Right kidney (tissue), 1 donor: Measurements from ENCODE around the gene SEMA3D.

Experiments
- DNase-seq: peaks from one replicate; pipeline ENCODE4 v3.0.0-alpha.2; 2016

Gene SEMA3D

DNA sequence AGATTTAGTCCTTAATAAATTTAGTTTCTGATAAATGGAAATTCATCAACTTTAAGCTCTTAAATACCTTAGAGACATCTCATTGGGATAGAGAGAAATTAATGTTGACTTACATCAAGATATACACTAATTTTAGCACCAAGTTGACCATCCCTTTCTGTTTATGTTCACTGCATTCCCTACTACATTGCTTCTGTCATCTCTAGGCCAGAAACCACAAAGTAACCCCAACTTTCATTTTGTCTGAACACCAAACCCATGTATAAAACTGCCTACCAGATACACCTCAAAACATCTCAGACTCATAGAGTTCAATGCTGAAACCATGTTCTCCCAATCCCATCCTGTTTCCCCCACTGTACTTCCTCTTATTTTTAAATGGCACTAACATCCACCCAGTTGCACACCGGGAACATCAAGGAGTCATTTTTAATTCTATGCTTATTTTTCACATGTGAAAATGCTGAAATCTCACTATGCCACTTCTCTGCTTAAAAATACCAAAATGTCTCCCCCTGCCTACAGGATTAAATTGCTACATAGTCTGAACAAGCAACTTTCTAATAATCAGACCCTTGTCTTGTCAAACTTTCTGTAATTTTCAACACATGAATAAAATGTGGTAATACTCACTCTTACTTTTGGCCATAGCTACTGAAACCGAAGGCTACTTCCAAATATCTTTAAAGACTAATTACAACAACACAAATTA, 201.6 kb downstream of the SEMA3D start:
- no peak for DNase-seq

DNA sequence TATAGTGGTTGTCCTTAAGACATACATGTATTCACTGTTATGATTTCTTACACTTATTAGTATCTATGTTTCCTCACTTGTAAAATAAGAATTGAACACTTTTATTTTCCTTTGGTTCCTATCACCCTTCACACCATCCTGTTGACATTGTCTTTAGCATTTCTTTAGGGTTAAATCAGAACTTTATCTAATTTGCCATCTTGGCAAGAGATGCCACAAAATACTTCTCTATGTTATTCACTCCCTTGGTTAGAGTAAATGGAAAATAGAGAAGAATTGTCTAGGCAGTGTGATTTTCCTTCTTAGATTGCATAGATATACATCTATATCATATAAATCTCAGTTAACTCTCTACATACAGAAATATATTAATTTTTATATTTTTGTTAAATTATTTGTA, 204.7 kb downstream of the SEMA3D start:
- DNase-seq: no peak

DNA sequence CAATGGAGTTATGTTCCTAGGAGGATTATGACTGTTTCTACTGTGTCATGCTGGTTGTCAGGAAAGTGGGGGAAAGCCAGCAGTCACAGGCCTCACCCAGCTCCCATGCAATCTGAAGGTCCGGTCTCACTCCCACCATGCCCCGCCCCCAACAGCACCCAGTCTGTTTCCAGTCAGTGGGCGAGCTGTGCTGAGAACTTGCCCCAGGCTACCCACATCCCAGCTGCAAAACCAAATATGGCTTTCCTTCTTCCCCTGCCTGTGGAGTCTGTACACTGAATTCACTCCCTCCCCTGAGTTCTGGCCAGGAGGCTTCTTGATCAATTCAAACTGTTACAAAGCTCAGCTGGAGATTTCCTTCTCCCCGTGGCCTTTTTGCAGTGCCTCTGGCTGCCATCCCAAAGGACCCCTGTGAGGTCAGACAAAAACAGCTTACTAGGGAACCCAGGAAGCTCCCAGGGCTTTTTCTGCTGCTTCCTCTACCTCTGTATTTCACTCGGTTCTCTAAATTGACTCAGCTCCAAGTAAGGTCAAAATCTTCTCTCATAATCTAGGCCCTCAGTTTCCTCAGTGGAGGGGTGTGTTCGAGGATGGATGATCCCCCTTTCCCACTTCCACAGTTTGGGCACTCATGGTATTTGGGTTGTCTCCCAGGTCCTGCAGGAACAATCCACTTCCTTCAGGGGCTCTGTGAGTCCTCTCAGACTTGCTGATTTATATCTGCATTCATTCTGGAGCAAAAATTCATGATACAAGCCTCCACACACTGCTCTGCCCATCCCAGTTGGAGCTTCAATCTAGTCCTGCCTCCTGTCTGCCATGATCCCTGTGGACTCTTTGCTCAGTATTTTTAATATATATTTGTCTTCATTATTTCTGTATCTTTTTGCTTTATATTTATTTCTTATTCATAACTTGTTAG, 205.5 kb downstream of the SEMA3D start:
- DNase-seq: no peak

DNA sequence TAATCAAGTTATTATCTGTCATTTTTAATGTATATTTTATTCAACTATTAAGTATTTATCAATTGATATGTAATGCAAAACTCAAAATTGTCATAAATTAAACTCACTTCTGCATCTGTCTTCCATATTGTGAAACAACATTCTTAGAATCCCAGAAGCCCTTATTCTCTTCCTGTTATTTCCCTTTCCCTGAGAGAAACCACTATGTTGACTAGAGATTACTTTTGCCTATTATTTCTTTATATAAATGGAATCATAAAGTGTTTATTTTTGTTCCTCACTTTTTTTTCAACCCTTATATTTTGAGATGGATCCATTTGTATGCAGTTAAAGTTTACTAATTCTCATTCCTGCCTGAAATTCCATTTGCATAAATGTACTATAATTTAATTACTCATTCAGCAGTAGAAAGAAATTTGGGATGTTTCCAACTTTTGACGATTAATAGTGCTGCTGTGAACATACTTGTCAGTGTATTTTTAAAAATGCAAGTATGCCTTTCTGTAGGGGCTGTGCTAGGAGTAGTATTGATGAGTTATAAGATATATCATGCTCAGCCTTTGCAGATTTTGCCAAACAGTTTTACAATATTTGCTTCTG, 211.2 kb downstream of the SEMA3D start:
- no peak for DNase-seq

DNA sequence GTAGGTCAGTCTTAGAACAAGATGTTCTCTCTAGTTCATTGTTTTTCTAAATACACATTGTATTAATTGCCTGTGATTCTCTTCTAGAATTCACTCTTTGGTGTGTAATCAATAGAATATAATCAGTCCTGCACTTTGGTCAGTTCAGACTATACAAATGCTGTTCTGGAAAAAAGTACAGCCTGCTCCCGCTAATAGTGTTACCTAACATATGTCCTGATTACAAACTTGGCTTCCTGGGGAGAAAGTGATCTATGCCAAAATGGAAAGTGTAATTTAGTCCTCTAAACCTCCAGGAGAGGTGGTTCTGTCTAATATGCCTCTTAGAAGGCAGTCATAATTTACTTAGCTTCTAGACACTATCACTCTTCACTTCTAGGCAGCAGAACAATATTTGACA, 215.5 kb downstream of the SEMA3D start:
- no peak for DNase-seq

DNA sequence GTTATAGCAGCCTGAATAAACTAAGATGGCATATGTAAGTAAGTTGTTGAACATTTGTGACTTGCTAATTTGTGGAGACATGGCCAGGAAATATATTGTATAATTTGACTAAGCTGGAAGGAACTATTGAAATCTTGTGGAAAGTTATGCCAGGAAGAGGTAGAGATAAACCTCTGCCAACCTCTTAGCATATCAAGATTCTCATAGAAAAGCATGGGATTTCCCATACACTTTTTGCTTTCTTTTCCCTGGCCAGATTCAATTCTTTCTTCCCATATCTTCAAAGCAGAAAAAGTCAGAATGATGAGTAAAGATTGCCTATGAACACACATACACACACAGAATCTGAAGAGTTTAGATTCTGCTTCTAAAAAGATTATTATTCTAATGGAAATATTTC, 216.2 kb downstream of the SEMA3D start:
- DNase-seq: no peak

DNA sequence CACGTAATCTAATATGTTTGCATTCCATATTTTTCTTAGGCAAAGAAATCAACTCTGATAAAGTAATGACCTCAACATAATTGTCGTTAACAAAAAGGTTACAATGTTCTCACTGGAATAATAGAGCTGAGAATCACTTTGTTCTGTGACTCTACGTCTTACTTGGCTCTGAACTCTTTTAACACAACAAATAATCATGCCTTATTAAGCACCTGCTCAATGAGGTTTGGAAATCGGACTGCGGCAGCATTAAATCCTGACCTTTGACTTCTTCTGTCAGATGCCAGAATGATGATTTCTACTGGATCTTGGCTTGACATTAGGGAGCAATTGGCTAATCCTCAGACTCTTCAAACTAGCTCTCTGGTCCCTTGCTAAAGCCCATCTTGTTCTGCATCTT, 233.6 kb downstream of the SEMA3D start:
- DNase-seq: no peak

DNA sequence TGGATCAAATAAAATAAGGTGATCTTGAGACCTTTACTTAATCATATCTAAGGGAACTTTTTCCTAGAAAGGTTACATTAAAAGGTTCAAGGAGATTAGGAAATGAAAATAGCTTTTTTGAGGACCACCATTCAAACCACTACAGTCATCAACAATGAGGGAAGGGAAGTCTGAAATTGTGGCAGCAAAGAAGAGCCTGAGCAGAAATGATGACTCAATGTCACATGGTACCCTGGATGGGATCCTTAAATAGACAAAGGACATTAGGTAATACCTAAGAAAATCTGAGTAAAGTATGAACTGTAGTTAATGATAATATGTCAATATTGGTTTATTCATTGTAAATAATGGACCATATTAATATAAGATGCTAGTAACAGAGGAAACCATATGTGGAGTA, 236.0 kb downstream of the SEMA3D start:
- DNase-seq: no peak

DNA sequence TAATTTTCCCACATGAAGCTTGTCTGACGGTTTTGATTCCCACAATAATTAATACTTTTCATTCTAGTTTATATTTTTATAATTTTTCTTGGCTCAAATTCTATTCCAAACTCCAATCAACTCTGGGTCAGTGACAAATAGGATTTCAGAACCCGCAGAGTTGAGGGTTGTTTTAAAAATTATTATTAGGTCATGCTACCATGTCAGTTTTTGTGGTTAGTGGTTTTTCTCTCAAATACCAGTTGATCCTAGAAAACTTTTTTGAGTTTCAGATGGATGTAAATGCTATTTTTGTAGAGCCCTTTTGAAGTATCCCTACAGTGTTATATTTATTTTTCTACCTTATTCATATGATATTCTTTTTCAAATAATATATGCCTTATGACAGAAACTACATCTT, 237.4 kb downstream of the SEMA3D start:
- no peak for DNase-seq

DNA sequence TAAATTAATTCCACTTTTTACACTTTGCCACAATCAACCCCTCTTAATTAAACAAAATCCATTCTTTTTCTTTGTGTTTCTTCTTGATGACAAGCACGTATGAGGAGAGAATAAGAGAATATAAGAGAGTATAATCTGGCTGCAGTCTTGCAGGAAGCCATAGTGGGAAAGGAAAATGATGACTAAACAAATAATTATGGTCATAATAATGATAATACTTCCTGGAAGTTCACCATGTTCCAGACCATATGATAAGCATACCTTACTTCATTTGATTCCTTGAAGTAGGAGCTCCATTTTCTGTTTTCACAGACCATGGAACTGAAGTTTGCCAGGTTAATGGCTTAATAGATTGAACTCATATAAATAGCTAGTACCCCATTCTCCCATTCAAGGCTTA, 237.8 kb downstream of the SEMA3D start:
- no peak for DNase-seq

DNA sequence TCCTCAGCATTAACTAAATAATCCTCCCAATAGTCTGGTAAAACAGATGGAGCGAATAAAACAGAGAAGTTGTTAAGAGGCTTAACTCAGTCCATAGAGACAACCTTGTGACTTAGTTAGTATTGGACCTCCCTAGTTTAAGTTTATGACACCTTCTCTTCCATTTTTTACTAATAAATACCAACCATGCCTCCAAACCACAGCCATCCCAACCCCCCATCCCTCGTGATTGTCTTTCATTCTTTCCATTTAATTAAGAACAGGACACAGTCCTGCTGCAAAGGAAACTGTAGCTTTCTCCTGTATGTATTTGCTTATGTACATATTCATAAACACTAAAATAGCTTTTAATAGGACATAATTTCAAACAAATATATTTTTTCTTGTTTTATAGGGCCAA, 238.2 kb downstream of the SEMA3D start:
- no peak for DNase-seq

DNA sequence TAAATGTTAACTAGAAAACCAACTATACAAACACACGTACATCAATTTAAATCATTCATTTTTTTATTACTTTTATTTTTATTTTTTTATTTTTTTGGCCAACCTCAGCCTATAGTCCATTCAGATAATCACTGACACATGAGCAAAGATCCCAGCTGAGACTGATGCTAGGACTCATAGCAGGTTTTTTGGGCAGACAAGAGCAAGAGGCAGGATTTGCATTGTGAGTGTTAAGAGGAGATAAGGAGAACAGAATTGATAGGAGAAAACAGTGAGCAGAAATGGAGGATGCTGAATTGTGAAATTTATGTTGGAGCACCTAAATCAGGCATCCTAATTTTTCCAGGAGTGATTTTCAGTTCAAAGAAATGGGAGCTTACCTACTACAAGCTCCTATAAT, 240.3 kb downstream of the SEMA3D start:
- DNase-seq: no peak
